Keratinocyte (primary cell): Measurements from ENCODE around the gene PSMD2. TPM values are rescaled to one million over a fixed set of nuclear protein-coding genes. Genes with fewer than 3 reads are reported as not detected.

Source experiments
- DNase-seq: peaks from one replicate; pipeline ENCODE4 v3.0.0-alpha.2; 2011; ENCODE audit warnings: low read depth, missing footprints, low spot score
- FAIRE-seq: peaks from 2 replicates; lab custom pipeline; 2011; peaks lifted over from hg19 to GRCh38; lab: Jason Lieb, UNC
- H2AFZ ChIP-seq: 2 replicates; pipeline ENCODE4 v1.6.0; 2012; ENCODE audit warnings: low read length, control low read depth, inconsistent platforms; ENCODE audit not compliant: control insufficient read depth
- H3K27ac ChIP-seq: 2 replicates; pipeline ENCODE4 v1.5.1; 2011; ENCODE audit warnings: low read length; ENCODE audit not compliant: control insufficient read depth, insufficient read depth
- H3K27me3 ChIP-seq: 3 replicates; pipeline ENCODE4 v1.6.0; 2011; ENCODE audit warnings: low read length; ENCODE audit not compliant: control insufficient read depth, insufficient read depth; ENCODE audit errors: extremely low read depth
- H3K36me3 ChIP-seq, 2 experiments: 2 replicates in 1 of 2; 3 replicates in 1 of 2; pipeline ENCODE4 v1.5.1; 2011; ENCODE audit warnings: low read length in 2 of 2, mild to moderate bottlenecking in 1 of 2; ENCODE audit not compliant: control insufficient read depth in 2 of 2, insufficient read depth in 2 of 2; ENCODE audit errors: extremely low read depth in 1 of 2
- H3K4me1 ChIP-seq: 3 replicates; pipeline ENCODE4 v1.5.1; 2011; ENCODE audit warnings: low read length; ENCODE audit not compliant: control insufficient read depth, insufficient read depth; ENCODE audit errors: extremely low read depth
- H3K4me2 ChIP-seq: 3 replicates; pipeline ENCODE4 v1.6.0; 2011; ENCODE audit warnings: low read depth, low read length; ENCODE audit not compliant: control insufficient read depth, insufficient read depth; ENCODE audit errors: extremely low read depth
- H3K4me3 ChIP-seq, 3 experiments: fragments of 200-600 bp in 1 of 3; sonication (generic) in 1 of 3; 2 replicates in 2 of 3; 3 replicates in 1 of 3; pipeline ENCODE4 v1.5.1; 2011 to 2016; ENCODE audit warnings: low read length in 3 of 3, mild to moderate bottlenecking in 3 of 3, control low read depth in 2 of 3, inconsistent platforms in 1 of 3, low read depth in 1 of 3, mixed read lengths in 1 of 3, mixed run types in 1 of 3, moderate library complexity in 1 of 3; ENCODE audit not compliant: control insufficient read depth in 2 of 3, insufficient read depth in 2 of 3; ENCODE audit errors: extremely low read depth in 1 of 3
- H3K79me2 ChIP-seq: 2 replicates; pipeline ENCODE4 v1.6.0; 2012; ENCODE audit warnings: low read length; ENCODE audit not compliant: control insufficient read depth, insufficient read depth
- H3K9ac ChIP-seq: 3 replicates; pipeline ENCODE4 v1.6.0; 2011; ENCODE audit warnings: low read length; ENCODE audit not compliant: control insufficient read depth, insufficient read depth; ENCODE audit errors: extremely low read depth
- H3K9me1 ChIP-seq: 3 replicates; pipeline ENCODE4 v1.6.0; 2011; ENCODE audit warnings: low read length; ENCODE audit not compliant: control insufficient read depth, insufficient read depth; ENCODE audit errors: extremely low read depth
- H3K9me3 ChIP-seq: 2 replicates; pipeline ENCODE4 v1.5.1; 2012; ENCODE audit warnings: low read depth, low read length; ENCODE audit not compliant: control insufficient read depth
- H4K20me1 ChIP-seq: 3 replicates; pipeline ENCODE4 v1.6.0; 2011; ENCODE audit warnings: low read length; ENCODE audit not compliant: control insufficient read depth, insufficient read depth; ENCODE audit errors: extremely low read depth
- CTCF ChIP-seq, 3 experiments: IDR thresholded peaks in 1 of 3; conservative IDR thresholded peaks in 1 of 3; optimal IDR thresholded peaks in 1 of 3; 2 replicates in 2 of 3; 3 replicates in 1 of 3; pipeline versions ENCODE3 to v1.5.1; 2011; ENCODE audit warnings: low read length in 3 of 3, mild to moderate bottlenecking in 3 of 3, moderate library complexity in 2 of 3, control low read depth in 1 of 3, inconsistent platforms in 1 of 3; ENCODE audit not compliant: insufficient read depth in 2 of 3; ENCODE audit errors: extremely low read depth in 1 of 3
- EZH2 ChIP-seq: IDR thresholded peaks from one replicate; pipeline ENCODE4 v1.6.1; 2012; ENCODE audit warnings: inconsistent platforms, mild to moderate bottlenecking, low read length, moderate library complexity
- dilution Hi-C: fragments of 300-500 bp; cut with MboI; formaldehyde crosslinking; loops from one replicate; pipeline ENCODE4 v1.7.0; 2020; ENCODE audit warnings: low sequenced_read_pairs; ENCODE audit not compliant: extremely low pct_ligation_motif_present
- polyA plus RNA-seq, 5 experiments: library from polyadenylated mRNA; depleted of rRNA in 3 of 5; stranded (reverse) in 3 of 5; stranded (forward) in 1 of 5; unstranded in 1 of 5; fragments of >200 nt; gene quantifications; 1 replicate in 1 of 5; 2 replicates in 3 of 5; 3 replicates in 1 of 5; pipeline versions ENCODE4 v1.2.1 to v1.2.3, GENCODE V29; 2011 to 2012; ENCODE audit warnings: missing spikeins in 2 of 5, low read depth in 1 of 5, low replicate concordance in 1 of 5

The PSMD2 gene
- polyA plus RNA-seq, 1 donor (not counting 4 experiments of a cell fraction or from before 2014, with no cell fraction given) = 593 TPM

DNA sequence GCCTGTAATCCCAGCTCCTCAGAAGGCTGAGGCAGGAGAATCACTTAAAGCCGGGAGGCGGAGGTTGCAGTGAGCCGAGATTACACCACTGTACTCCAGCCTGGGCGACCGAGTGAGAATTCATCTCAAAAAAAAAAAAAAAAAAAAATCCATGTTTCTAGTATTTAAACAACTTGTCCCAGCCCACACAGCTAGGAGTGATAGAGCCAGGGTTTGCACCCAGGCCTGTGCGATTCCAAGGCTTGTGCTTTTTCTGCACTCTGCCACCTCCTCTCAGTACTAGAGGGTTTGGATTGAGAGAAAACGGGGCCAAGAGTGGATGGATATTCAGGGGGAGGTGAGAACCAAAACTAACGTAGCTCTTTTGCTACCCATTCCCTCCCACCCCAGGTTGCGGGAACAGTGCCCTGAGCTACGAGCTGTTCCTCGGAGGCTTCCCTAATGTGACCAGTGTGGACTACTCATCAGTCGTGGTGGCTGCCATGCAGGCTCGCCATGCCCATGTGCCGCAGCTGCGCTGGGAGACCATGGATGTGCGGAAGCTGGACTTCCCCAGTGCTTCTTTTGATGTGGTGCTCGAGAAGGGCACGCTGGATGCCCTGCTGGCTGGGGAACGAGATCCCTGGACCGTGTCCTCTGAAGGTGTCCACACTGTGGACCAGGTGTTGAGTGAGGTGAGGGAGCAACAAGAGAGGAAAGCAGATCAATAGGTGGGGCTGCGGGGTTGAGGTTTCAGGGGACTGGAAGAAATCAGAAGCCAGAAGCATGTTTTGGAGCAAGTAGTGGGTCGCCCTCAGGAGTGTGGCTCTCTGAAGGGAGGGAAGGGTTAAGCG lies 41.7 kb upstream of the PSMD2 start:
- H4K20me1 ChIP-seq = no peaks in the 10 kb centered on the region
- H3K9ac ChIP-seq = no peak overlapping the region
- no peak overlapping the region for H3K4me3 ChIP-seq
- peaks cover 17% of the 10 kb centered on the region for H3K27me3 ChIP-seq
- H3K27ac ChIP-seq = no peak overlapping the region
- H3K79me2 ChIP-seq = no peaks in the 10 kb centered on the region
- H3K4me1 ChIP-seq = peaks cover 18% of the 10 kb centered on the region
- H3K36me3 ChIP-seq = peaks cover 4 to 6% of the 10 kb centered on the region in 2 experiments
- TF ChIP-seq EZH2 = no peak
- TF ChIP-seq CTCF (optimal IDR thresholded peaks at IDR 0.05 in 1 of 3, IDR thresholded peaks at IDR 0.05 in 1 of 3, conservative IDR thresholded peaks at IDR 0.05 in 1 of 3; ENCODE audit: extremely low read depth in 1 of 3, insufficient read depth in 2 of 3, low read length in 3 of 3) = no peak
- no peaks in the 10 kb centered on the region for H3K9me3 ChIP-seq
- FAIRE-seq (no peak), DNase-seq (no peak)
- H3K9me1 ChIP-seq = no peaks in the 10 kb centered on the region
- dilution Hi-C loops = no loop called here
- no peak overlapping the region for H3K4me2 ChIP-seq
- H2AFZ ChIP-seq = no peak overlapping the region

- Histone ChIP-seq H3K4me2 (no peak overlapping the region), H2AFZ (no peak overlapping the region), H3K27ac (no peak overlapping the region), H3K79me2 (no peaks in the 10 kb centered on the region), H3K9me1 (no peaks in the 10 kb centered on the region), H4K20me1 (no peaks in the 10 kb centered on the region), H3K4me1 (peaks cover 19% of the 10 kb centered on the region), H3K9ac (no peak overlapping the region), H3K9me3 (no peaks in the 10 kb centered on the region), H3K4me3 (no peak overlapping the region), H3K27me3 (peaks cover 22% of the 10 kb centered on the region), H3K36me3 (peaks cover 4 to 6% of the 10 kb centered on the region in 2 experiments)
- DNase-seq (no peak), FAIRE-seq (no peak)
- TF ChIP-seq EZH2 (no peak), CTCF (optimal IDR thresholded peaks at IDR 0.05 in 1 of 3, IDR thresholded peaks at IDR 0.05 in 1 of 3, conservative IDR thresholded peaks at IDR 0.05 in 1 of 3; ENCODE audit: extremely low read depth in 1 of 3, insufficient read depth in 2 of 3, low read length in 3 of 3) (no peak)
- dilution Hi-C loops = no loop called here
These were observed 40.1 kb upstream of the PSMD2 start for GRCh38 chr3:184258926-184259325.
